NCI-H1092 treated with DMSO at 0.1 percent for 48 hours (cell line): ENCODE data around the gene CDKN2B.
"Not testable (repeated sequence)": the region's sequence is repeated elsewhere in the genome, so short reads cannot be mapped to it uniquely, and the experiment has no call there.

Experiments used
- DNase-seq: peaks from one replicate; lab custom pipeline; 2025; lab: John Stamatoyannopoulos, UW

CDKN2B gene

GRCh38 chr9:22008717-22009505 is at the start of gene CDKN2B:
Gene CDKN2B (minus strand): TSS chr9:22009305. CDS start chr9:22008953, 352 bp downstream.
- DNase-seq, result peak; percentile 96

GRCh38 chr9:22057972-22058371 is 48.9 kb upstream of the CDKN2B start:
- DNase-seq, result not testable (repeated sequence)

- no peak for DNase-seq
Measured at GRCh38 chr9:22056402-22056801, 47.3 kb upstream of the CDKN2B start.

- no peak for DNase-seq
Measured at GRCh38 chr9:22055090-22055489, 46.0 kb upstream of the CDKN2B start.

- DNase-seq, result no peak
Measured at GRCh38 chr9:22054529-22054928, 45.4 kb upstream of the CDKN2B start.

- DNase-seq, result no peak
Measured at GRCh38 chr9:22054076-22054475, 45.0 kb upstream of the CDKN2B start.

- DNase-seq, result no peak
Measured at GRCh38 chr9:22053178-22053577, 44.1 kb upstream of the CDKN2B start.

- DNase-seq, result no peak
Measured at GRCh38 chr9:22052376-22052945, 43.4 kb upstream of the CDKN2B start.

GRCh38 chr9:22050924-22051323 is 41.8 kb upstream of the CDKN2B start:
- DNase-seq, result no peak

GRCh38 chr9:22049411-22049810 is 40.3 kb upstream of the CDKN2B start:
- DNase-seq, result no peak

GRCh38 chr9:22047596-22047995 is 38.5 kb upstream of the CDKN2B start:
- DNase-seq, result no peak

GRCh38 chr9:22046243-22046885 is 37.3 kb upstream of the CDKN2B start:
- DNase-seq, result no peak

GRCh38 chr9:22045423-22045822 is 36.3 kb upstream of the CDKN2B start:
- no peak for DNase-seq

- DNase-seq, result no peak
Measured at GRCh38 chr9:22044583-22044982, 35.5 kb upstream of the CDKN2B start.

GRCh38 chr9:22043928-22044327 is 34.8 kb upstream of the CDKN2B start:
- no peak for DNase-seq

- DNase-seq, result no peak
Measured at GRCh38 chr9:22041775-22042174, 32.7 kb upstream of the CDKN2B start.

- DNase-seq, result no peak
Measured at GRCh38 chr9:22041344-22041743, 32.2 kb upstream of the CDKN2B start.

GRCh38 chr9:22040760-22041159 is 31.7 kb upstream of the CDKN2B start:
- DNase-seq, result no peak

GRCh38 chr9:22039258-22039657 is 30.2 kb upstream of the CDKN2B start:
- no peak for DNase-seq

GRCh38 chr9:22037954-22038690 is 29.0 kb upstream of the CDKN2B start:
- no peak for DNase-seq

- no peak for DNase-seq
Measured at GRCh38 chr9:22036866-22037626, 27.9 kb upstream of the CDKN2B start.

- DNase-seq, result no peak
Measured at GRCh38 chr9:22035591-22036011, 26.5 kb upstream of the CDKN2B start.
